GM12892 (cell line): Measurements from ENCODE around the gene OGFOD2.

Experiments
- POLR2A ChIP-seq: IDR thresholded peaks from 2 replicates; pipeline ENCODE4 v1.6.1; 2011; ENCODE audit warnings: low read depth, low read length, control low read depth
- POLR2AphosphoS5 ChIP-seq: IDR thresholded peaks from 2 replicates; pipeline ENCODE4 v1.6.1; 2011; ENCODE audit warnings: low read depth, low read length, control low read depth

DNA sequence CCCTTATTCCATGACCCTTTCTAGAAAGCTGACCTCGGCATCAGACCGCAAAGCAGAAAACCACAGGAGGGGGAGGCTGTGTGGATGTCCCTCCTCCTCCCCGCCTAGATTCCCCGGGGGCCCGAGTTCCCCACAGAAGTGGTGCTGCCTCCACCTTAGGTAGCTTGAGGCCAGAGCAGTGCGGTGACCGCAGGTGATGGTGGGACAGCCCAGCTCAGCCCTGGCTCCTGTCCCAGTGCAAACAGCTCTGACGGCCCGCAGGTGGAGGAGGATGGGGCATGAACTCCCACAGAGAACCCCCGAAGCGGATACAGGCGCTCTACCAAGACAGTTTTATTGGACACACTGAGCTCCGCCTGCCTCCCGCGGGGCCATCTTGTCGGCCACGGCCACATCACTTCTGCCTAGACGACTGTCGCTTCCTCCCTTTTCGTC, 25.0 kb downstream of the OGFOD2 start:
- TF ChIP-seq POLR2AphosphoS5 (no peak), POLR2A (no peak)
